GM19468 (cell line): ENCODE results near the gene FGFBP1.
A peak's percentile ranks its signal among the peaks of the same experiment; 100 is the strongest.

Experiments used
- ATAC-seq: cut with Tn5 transposase; IDR thresholded peaks from one replicate; pipeline ENCODE4 v1.9.1; 2021; ENCODE audit warnings: mild to moderate bottlenecking, moderate library complexity, moderate number of reproducible peaks; ENCODE audit not compliant: unreplicated experiment; ENCODE audit errors: extremely low read depth

FGFBP1 gene

DNA sequence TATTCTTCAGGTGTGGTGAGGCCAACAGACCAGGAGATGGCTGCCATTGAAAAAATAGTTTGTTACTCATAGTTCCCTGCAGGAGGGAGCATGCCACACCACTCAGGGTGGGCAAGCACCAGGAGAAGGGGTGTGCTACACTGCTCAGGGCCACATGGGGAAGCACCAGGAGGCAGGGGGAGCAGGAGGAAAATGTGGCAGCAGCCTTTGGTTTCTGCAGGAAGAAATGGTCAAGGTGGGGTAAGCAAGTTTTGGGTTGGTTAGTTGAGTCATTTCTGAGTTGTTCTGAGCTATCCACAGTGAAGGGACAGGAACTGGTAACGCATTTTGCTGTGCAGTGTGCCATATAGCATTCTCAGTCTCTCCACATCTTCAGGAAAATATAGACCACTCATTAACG is 23.8 kb downstream of the FGFBP1 start:
- no peak for ATAC-seq

- no peak for ATAC-seq
Observed at GRCh38 chr4:15914291-15914690, 24.2 kb downstream of the FGFBP1 start.

DNA sequence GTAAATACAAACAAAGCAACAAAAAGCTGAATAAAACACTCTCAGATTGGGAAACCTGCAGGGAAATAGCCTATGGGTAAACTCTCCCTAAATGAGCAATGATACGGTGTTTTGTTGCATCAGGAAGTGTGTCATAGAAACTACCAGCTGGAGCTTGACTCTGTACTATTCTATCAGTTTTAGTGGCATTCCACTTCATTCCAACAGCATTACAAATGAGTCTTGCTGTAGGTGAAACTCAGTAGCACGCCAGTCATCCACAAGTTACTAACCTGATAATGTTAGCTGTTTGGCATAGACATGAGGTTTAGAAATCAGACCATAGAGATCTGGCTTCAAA is 24.9 kb downstream of the FGFBP1 start:
- no peak for ATAC-seq

DNA sequence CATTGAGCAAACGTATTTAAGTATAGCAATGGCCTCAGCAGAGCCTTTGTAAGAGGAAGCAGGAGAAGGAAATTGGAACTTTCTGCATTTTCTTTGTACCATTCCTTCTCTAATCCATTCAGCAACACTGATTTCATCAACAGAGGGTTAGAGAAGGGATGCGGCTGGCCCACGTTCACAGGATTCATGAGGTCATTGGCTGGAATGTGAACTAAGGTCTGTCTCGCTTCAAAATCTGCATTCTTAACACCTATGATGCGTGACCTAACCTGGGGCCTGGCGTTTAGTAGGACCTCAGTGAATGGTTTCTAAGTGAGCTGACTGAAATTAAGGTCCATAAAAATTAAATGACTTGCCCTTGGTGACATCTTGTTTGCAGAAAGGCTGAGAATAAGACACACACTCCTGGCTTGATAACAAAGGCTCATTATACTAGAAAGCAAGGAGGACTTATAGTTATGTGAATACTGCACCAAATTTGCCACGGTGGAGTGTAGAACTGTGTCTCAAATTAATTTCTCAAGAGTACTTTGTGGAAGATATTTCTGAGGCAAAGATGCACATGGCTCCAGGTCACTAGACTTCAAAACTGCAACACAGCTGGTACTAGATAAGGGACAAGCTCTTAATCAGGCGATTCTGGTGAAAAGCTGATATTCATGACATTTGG is 25.4 kb downstream of the FGFBP1 start:
- ATAC-seq = no peak

- ATAC-seq = no peak
Observed at GRCh38 chr4:15912236-15912635, 26.3 kb downstream of the FGFBP1 start.

DNA sequence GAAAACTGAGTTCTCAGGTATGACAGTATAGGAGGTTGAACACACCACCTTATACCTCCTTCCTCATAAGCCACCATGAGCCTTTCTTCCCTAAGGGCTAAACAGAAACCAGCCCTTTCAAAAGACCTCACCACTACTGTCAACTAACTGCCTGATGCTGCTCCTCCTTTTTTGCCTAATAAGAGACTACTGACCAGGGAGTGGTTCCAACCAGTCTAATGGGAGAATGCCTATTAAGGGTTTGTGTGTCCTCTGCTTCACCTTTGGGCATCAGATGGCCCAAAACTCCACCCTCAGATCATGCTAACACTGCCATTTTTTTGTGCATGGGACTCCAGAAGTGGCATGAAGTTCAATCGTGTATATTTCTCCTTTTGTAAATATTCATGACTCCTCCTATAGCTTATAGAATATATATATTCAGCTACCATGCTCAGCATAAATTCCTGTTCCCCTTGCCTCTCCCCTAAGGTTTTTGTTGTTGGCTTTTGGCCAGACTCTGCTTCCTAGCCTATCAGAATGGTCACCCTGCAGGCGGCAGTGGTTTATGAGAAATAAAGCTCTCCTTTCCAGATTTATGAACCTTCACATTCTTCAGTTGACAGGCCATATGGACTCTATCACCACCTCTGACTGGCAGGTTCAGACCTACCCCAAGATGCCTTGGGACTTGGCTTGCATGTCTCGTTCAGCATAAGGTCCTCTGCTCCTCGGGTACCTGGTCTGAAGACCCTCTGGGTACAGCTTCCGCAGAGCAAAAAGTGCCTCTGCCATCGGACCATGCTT is 28.2 kb downstream of the FGFBP1 start:
- no peak for ATAC-seq

DNA sequence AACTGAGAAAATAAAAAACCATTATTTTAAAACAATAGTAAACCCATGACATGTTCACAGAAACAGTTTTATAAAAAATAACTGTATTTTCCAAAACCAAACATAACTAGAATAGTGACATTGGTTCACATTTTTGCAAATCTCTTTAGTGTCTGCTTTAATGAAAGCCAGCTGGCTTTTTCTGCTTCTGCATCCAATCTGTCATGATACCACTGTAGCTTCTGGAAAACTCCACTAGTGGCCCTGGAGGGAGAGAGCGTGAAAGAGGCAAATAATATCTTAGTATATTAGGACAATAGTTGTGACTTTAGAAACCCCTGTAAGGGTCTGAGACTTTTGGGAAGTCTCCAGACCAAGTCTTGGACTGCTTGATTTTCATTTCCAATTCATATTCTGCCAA is 31.1 kb downstream of the FGFBP1 start:
- ATAC-seq = no peak

DNA sequence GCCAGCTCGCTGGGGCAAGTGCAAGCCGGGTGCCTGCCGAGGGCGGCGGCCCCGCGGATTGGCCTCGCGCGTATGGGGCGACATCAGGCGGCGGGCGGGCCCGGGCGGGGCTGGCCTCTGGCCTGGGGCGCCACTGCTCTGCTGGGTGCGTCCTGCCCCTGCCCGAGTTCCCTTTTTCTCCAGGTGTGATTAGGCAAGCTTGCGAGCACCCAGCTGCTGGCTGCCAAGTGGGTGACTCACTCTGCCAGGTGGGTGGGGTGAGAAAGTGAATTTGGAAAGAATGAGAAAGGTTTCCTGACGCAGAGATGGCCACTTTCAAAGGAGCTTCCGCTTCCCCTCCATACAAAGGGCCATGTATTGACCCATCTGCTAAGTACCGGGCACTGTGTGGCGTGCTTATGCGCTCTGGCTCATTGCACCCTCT is 32.5 kb downstream of the FGFBP1 start:
- ATAC-seq = no peak

- no peak for ATAC-seq
Observed at GRCh38 chr4:15902746-15903145, 35.8 kb downstream of the FGFBP1 start.

GRCh38 chr4:15901998-15902397 is 36.5 kb downstream of the FGFBP1 start:
- no peak for ATAC-seq

GRCh38 chr4:15901007-15901406 is 37.5 kb downstream of the FGFBP1 start:
- ATAC-seq = no peak

- no peak for ATAC-seq
Observed at GRCh38 chr4:15899511-15899910, 39.0 kb downstream of the FGFBP1 start.

DNA sequence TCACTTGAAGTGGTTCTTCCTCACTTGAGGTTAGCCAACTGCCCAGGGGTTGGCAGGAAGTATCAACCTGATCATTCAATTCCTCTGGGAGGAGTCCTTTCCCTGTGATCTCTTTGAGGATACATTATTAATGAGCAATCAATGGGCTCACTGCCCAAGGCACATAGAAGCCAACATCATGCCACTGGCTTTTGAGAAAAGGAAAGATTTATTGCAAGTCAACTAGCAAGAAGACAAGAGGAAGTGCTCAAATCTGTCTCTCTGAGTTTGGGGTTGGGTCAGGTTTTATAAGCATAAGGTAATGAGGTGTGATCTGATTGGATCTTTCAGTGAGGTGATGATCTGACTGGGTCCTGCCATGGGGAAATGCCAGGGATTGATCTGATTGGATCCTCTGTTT is 39.6 kb downstream of the FGFBP1 start:
- ATAC-seq = no peak

- ATAC-seq = no peak
Observed at GRCh38 chr4:15897577-15897976, 41.0 kb downstream of the FGFBP1 start.

GRCh38 chr4:15894921-15895916 is 43.3 kb downstream of the FGFBP1 start:
- no peak for ATAC-seq

DNA sequence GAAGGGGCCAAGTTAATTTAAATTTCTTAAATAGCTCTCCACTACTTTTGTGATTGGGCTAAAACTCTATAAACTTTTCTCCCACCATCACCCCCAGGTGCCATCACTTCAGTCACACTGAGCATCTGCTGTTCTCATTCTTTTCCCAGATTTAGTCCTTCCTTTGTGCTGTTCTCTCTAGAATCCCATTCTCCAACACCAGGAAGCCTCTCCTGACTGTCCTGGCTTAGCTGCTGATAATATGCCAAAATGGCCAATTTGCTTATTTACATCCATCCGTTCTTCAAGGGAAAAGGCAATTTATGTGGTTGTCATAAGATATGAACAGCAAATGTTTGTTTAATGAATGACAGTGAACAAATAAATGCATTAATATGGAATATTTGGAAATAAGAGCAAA is 44.1 kb downstream of the FGFBP1 start:
- no peak for ATAC-seq

DNA sequence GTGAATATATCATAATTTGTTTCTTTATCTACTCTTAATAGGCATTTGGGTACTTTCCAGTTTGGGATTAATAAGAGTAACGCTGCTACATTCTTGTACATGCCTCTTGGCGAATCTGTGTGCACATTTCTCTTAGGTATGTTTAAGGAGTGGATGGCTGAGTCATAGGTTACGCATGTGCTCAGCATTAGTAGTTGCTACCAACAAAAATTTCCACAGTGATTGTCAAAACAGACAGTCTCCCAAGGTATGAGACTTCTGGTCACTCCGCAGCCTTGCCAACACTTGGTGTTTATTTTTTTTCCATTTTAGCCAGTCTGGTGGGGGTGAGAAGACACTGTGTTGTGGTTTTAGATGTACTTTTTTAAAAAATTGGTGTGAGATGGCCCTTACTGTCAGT is 44.6 kb downstream of the FGFBP1 start:
- ATAC-seq = no peak

GRCh38 chr4:15891312-15891711 is 47.2 kb downstream of the FGFBP1 start:
- peak; percentile 31 for ATAC-seq

- no peak for ATAC-seq
Observed at GRCh38 chr4:15890246-15890829, 48.2 kb downstream of the FGFBP1 start.

GRCh38 chr4:15888515-15888914 is 50.0 kb downstream of the FGFBP1 start:
- no peak for ATAC-seq
